GM12891 (cell line): ENCODE data around the gene DOCK11.

Experiments used
- POLR2A ChIP-seq: IDR thresholded peaks from 2 replicates; pipeline ENCODE4 v1.6.1; 2011; ENCODE audit warnings: low read depth, low read length, control low read depth
- POLR2AphosphoS5 ChIP-seq: IDR thresholded peaks from 2 replicates; pipeline ENCODE4 v1.6.1; 2011; ENCODE audit warnings: low read depth, low read length, control low read depth
- POU2F2 ChIP-seq: IDR thresholded peaks from 2 replicates; pipeline ENCODE4 v1.6.1; 2011; ENCODE audit warnings: low read depth, mild to moderate bottlenecking, control low read depth, low read length, moderate library complexity

DNA sequence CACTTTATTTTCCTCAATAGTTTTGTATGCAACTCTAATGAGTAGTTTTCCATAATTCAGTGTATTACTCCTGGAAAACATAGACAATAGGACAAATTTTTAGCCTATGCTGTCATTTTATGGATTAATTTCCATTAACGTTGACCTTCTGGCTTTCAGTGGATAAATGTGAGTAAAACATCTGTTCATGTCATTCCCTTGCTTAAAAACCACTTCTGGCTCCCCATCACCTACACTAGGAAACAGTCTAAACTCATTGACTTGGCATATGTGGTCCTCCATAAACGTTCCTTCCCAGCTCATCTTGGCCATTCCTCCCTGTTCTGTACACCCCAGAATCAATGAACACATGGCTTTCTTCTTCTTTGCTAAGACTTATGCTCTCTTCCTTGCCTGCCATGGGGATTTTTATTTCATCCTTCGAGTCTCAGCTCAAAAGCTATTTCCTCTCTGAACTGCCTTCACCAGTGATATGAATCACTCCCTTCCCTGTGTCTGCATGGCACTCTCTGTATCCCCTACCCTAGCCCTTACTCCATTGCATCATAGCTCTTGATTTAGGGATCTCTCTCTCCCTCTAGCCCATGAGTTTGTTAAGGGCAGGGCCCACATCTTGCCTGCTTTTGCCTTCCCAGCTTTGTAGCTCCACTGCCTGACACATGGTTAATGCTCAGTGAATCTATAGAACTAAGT is 34.8 kb downstream of the DOCK11 start:
- no peak for TF ChIP-seq POLR2AphosphoS5
- TF ChIP-seq POLR2A = no peak
- TF ChIP-seq POU2F2 = no peak
